ENCODE data around the gene LIME1.

Gene LIME1

DNA sequence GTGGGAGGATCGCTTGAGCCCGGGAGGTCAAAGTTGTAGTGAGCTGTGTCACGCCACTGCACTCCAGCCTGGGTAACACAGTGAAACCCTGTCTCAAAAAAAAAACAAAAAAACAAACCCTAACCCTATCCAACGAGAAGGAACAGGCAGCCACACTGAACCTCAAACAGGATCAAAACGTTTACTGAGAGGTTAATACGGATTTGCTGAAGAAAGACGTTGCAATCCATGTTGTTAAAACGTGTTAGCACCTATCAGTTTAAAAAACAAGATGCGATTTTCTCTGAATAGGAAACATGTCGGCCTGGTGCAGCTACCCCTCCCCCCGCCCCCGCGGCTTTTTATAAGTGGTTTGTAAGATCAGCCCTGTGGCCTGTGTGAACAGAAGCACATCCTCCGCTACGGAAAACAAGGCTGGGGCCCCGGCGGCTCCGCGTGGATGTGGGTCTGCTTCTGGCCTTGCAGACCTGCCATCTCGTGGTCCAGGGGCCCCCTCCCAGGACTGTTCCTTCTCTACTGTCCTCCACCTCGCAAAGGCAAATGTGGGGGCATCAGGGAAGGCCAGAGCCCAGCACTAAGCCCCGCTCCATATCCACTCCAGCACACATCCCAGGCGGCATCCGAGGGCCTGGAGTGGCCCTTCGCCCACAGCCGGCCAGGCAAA lies 14.5 kb downstream of the LIME1 start:
- DNase-seq (ENCODE audit: low spot score) = no peak

- no peak for DNase-seq (ENCODE audit: low spot score)
Measured at GRCh38 chr20:63751471-63752271, 15.2 kb downstream of the LIME1 start.

DNA sequence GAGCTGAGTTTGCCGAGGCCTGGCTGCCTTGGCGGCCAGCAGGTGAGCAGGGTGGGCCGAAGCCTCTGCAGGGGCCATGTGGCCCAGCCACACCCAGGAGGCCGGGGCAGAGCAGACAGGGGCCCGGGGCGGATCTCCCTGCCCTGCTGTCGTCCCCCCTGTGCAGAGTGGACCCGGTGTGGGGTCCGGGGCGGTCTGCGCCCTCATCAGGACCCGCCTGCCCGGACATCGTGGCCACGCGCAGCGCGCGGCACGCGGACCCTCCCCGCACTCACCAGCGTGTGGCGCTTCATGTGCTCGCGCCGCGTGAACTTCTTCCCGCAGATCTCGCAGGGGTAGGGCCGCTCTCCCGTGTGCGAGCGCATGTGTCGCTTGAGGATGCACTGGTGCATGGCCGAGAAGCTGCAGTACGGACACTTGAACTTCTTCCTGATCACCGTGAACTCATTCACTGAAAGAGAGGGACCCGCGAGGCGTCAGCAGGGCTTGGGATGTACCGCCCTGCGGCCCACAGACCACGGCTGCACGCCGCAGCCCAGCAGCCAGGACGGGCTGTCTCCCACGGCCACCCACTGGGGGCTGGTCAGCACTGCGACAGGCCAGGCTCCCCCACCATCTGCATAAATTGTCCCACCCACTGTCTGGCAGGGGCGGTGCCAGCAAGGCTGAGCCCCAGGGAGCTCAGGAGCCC lies 16.1 kb downstream of the LIME1 start:
- no peak for DNase-seq (ENCODE audit: low spot score)

GRCh38 chr20:63753381-63753780 lies 16.9 kb downstream of the LIME1 start:
- no peak for DNase-seq (ENCODE audit: low spot score)

GRCh38 chr20:63754008-63754407 lies 17.5 kb downstream of the LIME1 start:
- no peak for DNase-seq (ENCODE audit: low spot score)

DNA sequence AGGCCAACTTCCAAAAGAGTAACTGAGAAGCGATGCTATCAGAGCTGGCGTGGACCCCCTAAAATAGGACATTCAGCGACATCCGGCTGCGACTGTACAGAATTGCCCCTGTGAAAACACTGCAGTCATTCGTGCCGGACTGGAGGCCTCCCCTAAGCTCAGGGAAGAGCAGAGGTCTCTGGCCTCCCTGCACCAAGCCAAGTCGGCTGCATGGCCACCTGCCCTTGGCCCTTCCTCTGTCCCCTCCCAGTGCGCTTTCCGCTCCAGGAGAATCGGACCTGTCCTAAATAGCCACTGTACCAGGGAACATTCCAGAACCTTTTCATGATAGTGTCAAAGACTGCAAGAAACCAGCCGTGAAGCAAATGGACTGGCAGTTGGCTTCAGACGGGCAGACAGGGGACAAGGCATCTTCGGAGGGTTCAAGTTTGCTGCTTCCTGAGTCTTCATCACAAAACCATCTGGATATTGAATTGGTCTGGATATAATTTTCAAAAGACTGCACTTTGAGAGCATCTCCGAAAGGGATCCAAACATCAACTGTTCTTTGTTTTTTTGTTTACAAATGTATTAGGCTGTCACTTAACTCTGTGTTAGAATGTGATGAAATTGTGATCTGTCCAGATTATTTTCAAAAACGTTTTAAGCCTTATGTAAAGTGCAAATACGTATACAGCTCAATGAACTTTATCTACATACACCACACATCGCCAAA lies 19.6 kb downstream of the LIME1 start:
- no peak for DNase-seq (ENCODE audit: low spot score)

- DNase-seq (ENCODE audit: low spot score) = no peak
Measured at GRCh38 chr20:63756648-63756991, 20.2 kb downstream of the LIME1 start.

- no peak for DNase-seq (ENCODE audit: low spot score)
Measured at GRCh38 chr20:63758152-63758551, 21.7 kb downstream of the LIME1 start.

DNA sequence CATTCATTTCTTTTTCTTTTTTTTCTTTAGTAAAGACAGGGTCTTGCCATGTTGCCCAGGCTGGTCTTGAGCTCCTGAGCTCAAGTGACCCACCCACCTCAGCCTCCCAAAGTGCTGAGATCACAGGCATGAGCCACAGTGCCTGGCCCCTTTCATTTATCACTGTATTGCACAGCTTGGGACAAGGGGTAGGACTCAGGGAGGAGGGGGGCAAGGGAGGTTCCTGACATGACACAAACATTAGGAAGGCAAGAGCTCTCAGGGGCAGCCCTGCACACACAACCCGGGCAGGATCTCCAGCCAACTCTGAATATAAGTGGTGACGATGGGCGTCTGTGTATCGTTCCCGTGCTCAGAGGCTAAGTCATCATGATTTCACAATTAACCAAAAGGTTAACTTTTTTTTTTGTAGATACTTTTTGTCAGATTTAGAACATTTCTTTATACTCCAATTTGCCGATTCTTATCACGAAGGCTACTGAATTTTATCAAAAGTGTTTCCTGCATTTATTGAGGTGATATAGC lies 23.0 kb downstream of the LIME1 start:
- DNase-seq (ENCODE audit: low spot score) = no peak

DNA sequence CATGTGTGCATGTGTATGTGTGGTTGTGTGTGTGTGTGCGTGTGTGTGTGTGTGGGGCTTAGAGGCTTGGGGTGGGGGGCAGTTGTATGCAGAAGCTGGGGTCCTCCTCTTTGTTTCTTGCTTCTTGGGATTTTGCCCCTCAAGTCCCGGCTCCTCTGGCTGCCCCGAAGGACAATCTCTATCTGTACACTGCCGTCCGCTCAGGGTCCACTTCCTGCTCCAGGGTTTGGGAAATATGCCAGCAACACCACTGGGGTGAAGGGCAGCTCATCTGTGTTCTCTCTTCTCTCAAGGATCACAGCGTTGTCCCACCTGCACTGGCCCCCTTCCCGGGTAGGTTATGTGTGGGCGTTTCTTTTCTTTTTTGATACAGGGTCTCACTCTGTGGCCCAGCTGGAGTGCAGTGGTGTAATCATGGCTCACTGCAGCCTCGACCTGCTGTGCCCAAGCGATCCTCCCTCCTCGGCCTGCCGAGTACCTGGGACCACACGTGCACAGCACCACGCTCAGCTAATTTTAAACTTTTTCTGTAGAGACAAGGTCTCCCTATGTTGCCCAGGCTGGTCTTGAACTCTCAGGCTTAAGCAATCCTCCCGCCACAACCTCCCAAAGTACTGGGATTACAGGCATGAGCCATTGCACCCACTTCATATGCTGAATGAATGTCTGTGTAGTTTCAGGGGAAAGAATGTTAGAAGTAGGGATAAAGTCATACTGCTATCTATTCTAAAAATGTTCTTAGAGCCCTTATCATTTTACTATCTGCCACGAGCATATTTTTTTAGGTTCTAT lies 28.8 kb downstream of the LIME1 start:
- no peak for DNase-seq (ENCODE audit: low spot score)

GRCh38 chr20:63765902-63766301 lies 29.4 kb downstream of the LIME1 start:
- DNase-seq (ENCODE audit: low spot score) = no peak

GRCh38 chr20:63766695-63767426 lies 30.4 kb downstream of the LIME1 start:
- no peak for DNase-seq (ENCODE audit: low spot score)

- no peak for DNase-seq (ENCODE audit: low spot score)
Measured at GRCh38 chr20:63767456-63767855, 31.0 kb downstream of the LIME1 start.

GRCh38 chr20:63767886-63768285 lies 31.4 kb downstream of the LIME1 start:
- DNase-seq (ENCODE audit: low spot score) = no peak

- no peak for DNase-seq (ENCODE audit: low spot score)
Measured at GRCh38 chr20:63768591-63769515, 32.4 kb downstream of the LIME1 start.

- DNase-seq (ENCODE audit: low spot score) = no peak
Measured at GRCh38 chr20:63769891-63770474, 33.5 kb downstream of the LIME1 start.

GRCh38 chr20:63771046-63771707 lies 34.7 kb downstream of the LIME1 start:
- DNase-seq (ENCODE audit: low spot score) = no peak

DNA sequence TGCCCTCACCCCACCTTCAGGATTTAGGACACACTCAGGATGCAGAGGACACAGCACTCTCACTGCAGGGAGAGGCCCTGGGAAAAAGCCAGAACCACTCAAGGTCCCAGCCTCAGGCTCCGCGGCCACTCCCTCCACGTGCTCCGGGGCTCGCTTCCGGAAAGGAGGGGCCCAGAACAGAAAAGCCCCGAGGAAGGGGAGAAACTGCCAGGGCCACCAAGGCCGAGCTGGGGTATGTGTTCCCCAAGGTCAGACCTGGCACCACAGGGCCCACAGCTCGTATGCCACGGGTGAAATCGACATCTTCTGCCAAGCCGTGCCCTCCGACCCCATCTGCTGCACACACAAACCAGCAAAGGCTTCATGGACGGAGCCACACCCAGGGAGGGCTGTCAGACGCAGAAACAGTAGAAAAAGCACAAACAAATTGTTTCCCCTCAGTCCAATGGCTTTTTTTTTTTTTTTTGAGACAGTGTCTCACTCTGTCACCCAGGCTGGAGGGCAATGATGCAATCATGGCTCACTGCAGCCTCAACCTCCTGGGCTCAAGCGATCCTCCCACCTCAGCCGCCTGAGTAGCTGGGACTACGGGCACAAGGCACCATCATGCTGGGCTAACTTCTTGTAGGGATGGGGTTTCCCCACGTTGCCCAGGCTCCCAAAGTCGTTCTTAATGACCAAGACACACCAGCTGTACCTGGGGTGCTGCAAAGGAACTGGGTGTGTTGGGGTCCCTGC lies 36.5 kb downstream of the LIME1 start:
- DNase-seq (ENCODE audit: low spot score) = peak; percentile 43

Data from AG20443 (cell line).